Endothelial cell (in vitro differentiated cells): ENCODE data around the gene SPATA31C1. TPM values are rescaled to one million over a fixed set of nuclear protein-coding genes. Genes with fewer than 3 reads are reported as not detected.

Source experiments
- DNase-seq: peaks from one replicate; pipeline ENCODE4 v3.0.0; 2021; ENCODE audit warnings: low spot score
- H3K27ac Mint-ChIP-seq: one replicate; pipeline ENCODE4 v1.8.0; 2021; ENCODE audit warnings: mixed read lengths, inconsistent platforms; ENCODE audit not compliant: unreplicated experiment
- H3K27me3 Mint-ChIP-seq: one replicate; pipeline ENCODE4 v1.8.0; 2021; ENCODE audit warnings: mild to moderate bottlenecking, moderate library complexity, mixed read lengths, inconsistent platforms; ENCODE audit not compliant: unreplicated experiment
- H3K36me3 Mint-ChIP-seq: one replicate; pipeline ENCODE4 v1.8.0; 2021; ENCODE audit warnings: mild to moderate bottlenecking, low read depth, mixed read lengths, inconsistent platforms; ENCODE audit not compliant: unreplicated experiment
- H3K4me1 Mint-ChIP-seq: one replicate; pipeline ENCODE4 v1.8.0; 2021; ENCODE audit warnings: mild to moderate bottlenecking, mixed read lengths, inconsistent platforms; ENCODE audit not compliant: unreplicated experiment
- H3K4me3 Mint-ChIP-seq: one replicate; pipeline ENCODE4 v1.8.0; 2021; ENCODE audit warnings: mild to moderate bottlenecking, mixed read lengths, inconsistent platforms; ENCODE audit not compliant: unreplicated experiment
- H3K9me3 Mint-ChIP-seq: one replicate; pipeline ENCODE4 v1.8.0; 2021; ENCODE audit warnings: mixed read lengths, inconsistent platforms; ENCODE audit not compliant: unreplicated experiment
- total RNA-seq: library from RNA; stranded (reverse); fragmentation: NEBNext Ultra II Directional; extraction: Animal tissue kit (Norgen Biotek cat#: 25700); gene quantifications from one replicate; pipeline ENCODE4 v1.2.1, GENCODE V29; 2021; ENCODE audit not compliant: unreplicated experiment
- TF ChIP-seq, protein P1 (sequence below): fragments of 200-600 bp; sonication (generic); IDR thresholded peaks from one replicate; pipeline ENCODE4 v1.5.0; 2021; ENCODE audit warnings: antibody characterized with exemption; ENCODE audit not compliant: unreplicated experiment

SPATA31C1 gene
- total RNA-seq, 1 donor from 2014 or later: not detected

DNA sequence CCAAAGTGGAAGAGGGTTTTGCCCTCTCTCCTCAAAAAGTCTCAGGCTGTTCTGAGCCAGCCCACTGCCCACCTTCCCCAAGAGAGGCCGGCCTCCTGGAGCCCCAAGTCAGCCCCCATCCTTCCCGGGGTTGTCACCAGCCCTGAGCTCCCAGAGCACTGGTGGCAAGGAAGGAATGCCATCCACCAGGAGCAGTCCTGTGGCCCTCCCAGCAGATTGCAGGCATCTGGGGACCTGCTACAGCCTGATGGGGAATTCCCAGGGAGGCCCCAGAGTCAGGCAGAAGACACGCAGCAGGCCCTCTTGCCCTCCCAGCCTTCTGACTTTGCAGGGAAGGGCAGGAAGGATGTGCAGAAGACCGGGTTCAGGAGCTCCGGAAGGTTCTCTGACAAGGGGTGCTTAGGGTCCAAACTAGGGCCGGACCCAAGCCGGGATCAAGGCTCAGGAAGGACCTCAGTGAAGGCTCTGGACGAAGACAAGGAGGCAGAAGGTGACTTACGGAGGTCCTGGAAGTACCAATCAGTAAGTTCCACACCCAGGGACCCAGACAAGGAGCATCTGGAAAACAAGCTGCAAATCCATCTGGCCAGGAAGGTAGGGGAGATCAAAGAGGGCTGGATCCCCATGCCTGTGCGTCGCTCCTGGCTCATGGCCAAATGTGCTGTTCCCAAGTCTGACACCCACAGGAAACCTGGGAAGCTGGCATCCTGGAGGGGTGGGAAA, 31.4 kb upstream of the SPATA31C1 start:
- Mint-ChIP-seq H3K27ac (no peak overlapping the region), H3K36me3 (no peaks in the 10 kb centered on the region), H3K27me3 (peaks cover 8% of the 10 kb centered on the region), H3K4me1 (no peaks in the 10 kb centered on the region), H3K9me3 (no peaks in the 10 kb centered on the region), H3K4me3 (no peak overlapping the region)
- no peak for DNase-seq
- TF ChIP-seq, protein P1, sequence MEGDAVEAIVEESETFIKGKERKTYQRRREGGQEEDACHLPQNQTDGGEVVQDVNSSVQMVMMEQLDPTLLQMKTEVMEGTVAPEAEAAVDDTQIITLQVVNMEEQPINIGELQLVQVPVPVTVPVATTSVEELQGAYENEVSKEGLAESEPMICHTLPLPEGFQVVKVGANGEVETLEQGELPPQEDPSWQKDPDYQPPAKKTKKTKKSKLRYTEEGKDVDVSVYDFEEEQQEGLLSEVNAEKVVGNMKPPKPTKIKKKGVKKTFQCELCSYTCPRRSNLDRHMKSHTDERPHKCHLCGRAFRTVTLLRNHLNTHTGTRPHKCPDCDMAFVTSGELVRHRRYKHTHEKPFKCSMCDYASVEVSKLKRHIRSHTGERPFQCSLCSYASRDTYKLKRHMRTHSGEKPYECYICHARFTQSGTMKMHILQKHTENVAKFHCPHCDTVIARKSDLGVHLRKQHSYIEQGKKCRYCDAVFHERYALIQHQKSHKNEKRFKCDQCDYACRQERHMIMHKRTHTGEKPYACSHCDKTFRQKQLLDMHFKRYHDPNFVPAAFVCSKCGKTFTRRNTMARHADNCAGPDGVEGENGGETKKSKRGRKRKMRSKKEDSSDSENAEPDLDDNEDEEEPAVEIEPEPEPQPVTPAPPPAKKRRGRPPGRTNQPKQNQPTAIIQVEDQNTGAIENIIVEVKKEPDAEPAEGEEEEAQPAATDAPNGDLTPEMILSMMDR: no peak

DNA sequence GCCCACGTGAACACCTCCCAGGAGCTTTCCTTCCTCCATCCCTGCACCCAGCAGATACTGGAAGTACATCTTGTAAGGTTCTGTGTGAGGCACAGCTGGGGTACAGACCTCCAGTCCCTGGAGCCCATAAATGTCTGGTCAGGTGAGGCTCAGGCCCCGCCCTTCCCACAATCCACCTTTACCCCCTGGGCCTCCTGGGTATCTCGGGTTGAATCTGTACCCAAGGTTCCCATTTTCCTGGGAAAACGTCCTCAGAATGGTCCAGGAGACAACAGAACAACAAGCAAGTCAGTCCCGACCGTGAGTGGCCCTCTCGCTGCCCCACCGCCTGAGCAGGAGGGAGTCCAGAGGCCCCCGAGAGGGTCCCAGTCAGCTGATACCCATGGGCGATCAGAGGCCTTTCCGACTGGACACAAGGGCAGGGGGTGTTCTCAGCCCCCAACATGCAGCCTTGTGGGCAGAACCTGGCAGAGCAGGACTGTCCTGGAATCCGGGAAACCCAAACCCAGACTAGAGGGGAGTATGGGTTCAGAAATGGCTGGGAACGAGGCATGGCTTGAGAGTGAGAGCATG, 30.7 kb upstream of the SPATA31C1 start:
- Mint-ChIP-seq H3K27me3 (peaks cover 8% of the 10 kb centered on the region), H3K4me1 (no peaks in the 10 kb centered on the region), H3K9me3 (no peaks in the 10 kb centered on the region), H3K36me3 (no peaks in the 10 kb centered on the region), H3K4me3 (no peak overlapping the region), H3K27ac (no peak overlapping the region)
- TF ChIP-seq, protein P1: no peak
- DNase-seq: no peak

DNA sequence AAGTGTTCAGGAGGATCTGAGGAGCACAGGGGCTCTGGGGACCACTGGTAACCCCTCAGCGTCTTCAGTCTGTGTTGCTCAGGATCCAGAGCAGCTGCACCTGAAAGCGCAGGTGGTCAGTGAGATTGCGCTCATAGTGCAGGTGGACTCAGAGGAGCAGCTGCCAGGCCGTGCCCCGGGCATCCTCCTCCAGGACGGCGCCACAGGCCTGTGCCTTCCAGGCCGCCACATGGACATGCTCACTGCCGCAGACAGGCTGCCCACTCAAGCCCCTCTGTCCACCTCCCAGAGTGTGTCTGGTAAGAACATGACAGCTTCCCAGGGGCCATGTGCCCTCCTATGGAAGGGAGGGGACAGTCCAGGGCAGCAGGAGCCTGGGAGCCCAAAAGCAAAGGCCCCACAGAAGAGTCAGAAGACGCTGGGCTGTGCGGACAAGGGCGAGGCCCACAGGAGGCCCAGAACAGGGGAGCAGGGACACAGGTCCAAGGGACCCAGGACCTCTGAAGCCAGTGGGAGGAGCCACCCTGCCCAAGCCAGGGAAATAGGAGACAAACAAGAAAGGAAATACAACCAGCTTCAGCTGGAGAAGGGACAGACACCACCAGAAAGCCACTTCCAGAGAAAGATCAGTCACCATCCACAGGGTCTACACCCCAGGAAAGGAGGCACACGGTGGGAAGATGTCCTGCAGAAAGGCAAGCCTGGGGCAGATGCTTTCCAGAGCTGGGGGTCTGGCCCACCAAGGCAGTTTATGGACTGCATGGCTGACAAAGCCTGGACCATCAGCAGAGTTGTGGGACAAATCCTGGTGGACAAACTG, 29.9 kb upstream of the SPATA31C1 start:
- H3K9me3 Mint-ChIP-seq: no peaks in the 10 kb centered on the region
- H3K4me1 Mint-ChIP-seq: no peaks in the 10 kb centered on the region
- no peak overlapping the region for H3K27ac Mint-ChIP-seq
- DNase-seq: no peak
- TF ChIP-seq, protein P1: no peak
- H3K36me3 Mint-ChIP-seq: no peaks in the 10 kb centered on the region
- peaks cover 8% of the 10 kb centered on the region for H3K27me3 Mint-ChIP-seq
- H3K4me3 Mint-ChIP-seq: no peak overlapping the region

DNA sequence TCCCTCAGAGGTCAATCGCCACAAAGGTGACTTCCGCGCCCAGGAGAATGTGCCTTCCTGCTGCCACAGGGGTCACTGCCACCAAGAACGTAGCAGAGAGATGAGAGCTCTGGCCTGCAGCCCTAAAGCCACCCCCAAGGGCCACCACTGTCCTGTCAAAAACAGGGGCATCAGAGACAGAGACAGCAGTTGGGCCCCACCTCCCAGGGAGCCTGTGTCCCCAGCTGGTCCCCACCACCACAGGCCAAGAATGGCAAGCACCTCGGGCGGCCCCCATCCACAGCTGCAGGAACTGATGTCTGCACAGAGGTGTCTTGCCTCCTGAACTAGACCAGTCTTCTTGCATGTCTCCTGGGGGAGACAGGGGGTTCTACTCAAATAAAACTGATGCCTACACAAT, 29.3 kb upstream of the SPATA31C1 start:
- no peak overlapping the region for H3K4me3 Mint-ChIP-seq
- no peak overlapping the region for H3K27ac Mint-ChIP-seq
- H3K9me3 Mint-ChIP-seq: no peaks in the 10 kb centered on the region
- DNase-seq: no peak
- TF ChIP-seq, protein P1: no peak
- H3K36me3 Mint-ChIP-seq: no peaks in the 10 kb centered on the region
- H3K4me1 Mint-ChIP-seq: no peaks in the 10 kb centered on the region
- peaks cover 6% of the 10 kb centered on the region for H3K27me3 Mint-ChIP-seq
